Measurements from ENCODE around the gene MATCAP1.

DNA sequence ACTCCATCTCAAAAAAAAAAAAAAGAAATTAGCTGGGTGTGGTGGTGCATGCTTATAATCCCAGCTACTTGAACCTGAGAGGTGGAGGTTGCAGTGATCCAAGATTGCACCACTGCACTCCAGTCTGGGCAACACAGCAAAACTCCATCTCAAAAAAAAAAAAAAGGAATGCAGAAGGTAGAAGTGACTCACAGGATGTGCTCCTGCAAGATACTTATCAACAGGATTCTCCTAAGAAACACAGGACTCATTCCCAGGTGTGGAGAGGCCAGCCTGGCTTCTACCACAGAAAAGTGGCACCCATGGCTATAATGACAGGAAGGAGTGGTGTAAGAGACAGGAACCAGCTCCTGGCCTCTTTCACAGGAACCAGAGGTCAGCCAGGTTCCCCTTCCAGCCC, 29.0 kb upstream of the MATCAP1 start:
- TF ChIP-seq, protein P1, sequence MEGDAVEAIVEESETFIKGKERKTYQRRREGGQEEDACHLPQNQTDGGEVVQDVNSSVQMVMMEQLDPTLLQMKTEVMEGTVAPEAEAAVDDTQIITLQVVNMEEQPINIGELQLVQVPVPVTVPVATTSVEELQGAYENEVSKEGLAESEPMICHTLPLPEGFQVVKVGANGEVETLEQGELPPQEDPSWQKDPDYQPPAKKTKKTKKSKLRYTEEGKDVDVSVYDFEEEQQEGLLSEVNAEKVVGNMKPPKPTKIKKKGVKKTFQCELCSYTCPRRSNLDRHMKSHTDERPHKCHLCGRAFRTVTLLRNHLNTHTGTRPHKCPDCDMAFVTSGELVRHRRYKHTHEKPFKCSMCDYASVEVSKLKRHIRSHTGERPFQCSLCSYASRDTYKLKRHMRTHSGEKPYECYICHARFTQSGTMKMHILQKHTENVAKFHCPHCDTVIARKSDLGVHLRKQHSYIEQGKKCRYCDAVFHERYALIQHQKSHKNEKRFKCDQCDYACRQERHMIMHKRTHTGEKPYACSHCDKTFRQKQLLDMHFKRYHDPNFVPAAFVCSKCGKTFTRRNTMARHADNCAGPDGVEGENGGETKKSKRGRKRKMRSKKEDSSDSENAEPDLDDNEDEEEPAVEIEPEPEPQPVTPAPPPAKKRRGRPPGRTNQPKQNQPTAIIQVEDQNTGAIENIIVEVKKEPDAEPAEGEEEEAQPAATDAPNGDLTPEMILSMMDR (IDR thresholded peaks at IDR 0.05; ENCODE audit: low read depth, low read length) = no peak
- no peak for TF ChIP-seq POLR2A (IDR thresholded peaks at IDR 0.05; ENCODE audit: extremely low read depth, insufficient read length)
- TF ChIP-seq, protein P2, sequence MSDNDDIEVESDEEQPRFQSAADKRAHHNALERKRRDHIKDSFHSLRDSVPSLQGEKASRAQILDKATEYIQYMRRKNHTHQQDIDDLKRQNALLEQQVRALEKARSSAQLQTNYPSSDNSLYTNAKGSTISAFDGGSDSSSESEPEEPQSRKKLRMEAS (IDR thresholded peaks at IDR 0.05; ENCODE audit: low read depth, low read length) = no peak
- TF ChIP-seq MYC (IDR thresholded peaks at IDR 0.05; ENCODE audit: low read depth, low read length) = no peak

All from NB4 (cell line).